ENCODE data around the gene OR52W1. TPM values are rescaled to one million over a fixed set of nuclear protein-coding genes. Genes with fewer than 3 reads are reported as not detected.

The OR52W1 gene
- total RNA-seq, 1 donor, result not detected

Other genes with a start within 250 kb of the OR52W1 start
- not detected for gene OR56A5, start 230.7 kb upstream of the OR52W1 start, total RNA-seq
- gene OR52L1, start 212.2 kb upstream of the OR52W1 start, total RNA-seq, result not detected
- gene OR56A4, start 192.3 kb upstream of the OR52W1 start, total RNA-seq, result not detected
- not detected for gene OR56A1, start 168.5 kb upstream of the OR52W1 start, total RNA-seq
- under 0.01 TPM for gene OR56B4, start 91.5 kb upstream of the OR52W1 start, total RNA-seq
- 0.27 TPM for gene OR52B2, start 28.9 kb upstream of the OR52W1 start, total RNA-seq
- gene C11orf42, start 6.3 kb downstream of the OR52W1 start, total RNA-seq, result not detected
- gene FHIP1B, start 35.4 kb downstream of the OR52W1 start, total RNA-seq, result 46.0 TPM
- 0.27 TPM for gene CNGA4, start 39.9 kb downstream of the OR52W1 start, total RNA-seq
- not detected for gene CCKBR, start 60.6 kb downstream of the OR52W1 start, total RNA-seq
- gene CAVIN3, start 121.3 kb downstream of the OR52W1 start, total RNA-seq, result 0.27 TPM
- 14.0 TPM for gene SMPD1, start 191.2 kb downstream of the OR52W1 start, total RNA-seq
- 23.7 TPM for gene APBB1, start 219.9 kb downstream of the OR52W1 start, total RNA-seq
- gene HPX, start 241.8 kb downstream of the OR52W1 start, total RNA-seq, result 1.6 TPM

Data from hematopoietic multipotent progenitor cell (in vitro differentiated cells).